ENCODE measurements around the gene ATF2.
"Not testable (repeated sequence)": the region's sequence is repeated elsewhere in the genome, so short reads cannot be mapped to it uniquely, and the experiment has no call there.

The ATF2 gene

GRCh38 chr2:175164235-175164634 lies 3.8 kb downstream of the ATF2 start:
- no peak for DNase-seq

- no peak for DNase-seq
Observed at GRCh38 chr2:175158894-175159293, 9.1 kb downstream of the ATF2 start.

GRCh38 chr2:175156534-175156933 lies 11.5 kb downstream of the ATF2 start:
- DNase-seq, result no peak

- no peak for DNase-seq
Observed at GRCh38 chr2:175154661-175155082, 13.3 kb downstream of the ATF2 start.

- DNase-seq, result no peak
Observed at GRCh38 chr2:175152242-175152641, 15.8 kb downstream of the ATF2 start.

- no peak for DNase-seq
Observed at GRCh38 chr2:175151791-175152190, 16.2 kb downstream of the ATF2 start.

GRCh38 chr2:175147186-175147585 lies 20.8 kb downstream of the ATF2 start:
- no peak for DNase-seq

- DNase-seq, result no peak
Observed at GRCh38 chr2:175143678-175144077, 24.3 kb downstream of the ATF2 start.

- no peak for DNase-seq
Observed at GRCh38 chr2:175143191-175143590, 24.8 kb downstream of the ATF2 start.

- DNase-seq, result no peak
Observed at GRCh38 chr2:175140332-175140731, 27.7 kb downstream of the ATF2 start.

GRCh38 chr2:175137793-175138192 lies 30.2 kb downstream of the ATF2 start:
- DNase-seq, result no peak

- no peak for DNase-seq
Observed at GRCh38 chr2:175136334-175137215, 31.4 kb downstream of the ATF2 start.

- no peak for DNase-seq
Observed at GRCh38 chr2:175135862-175136261, 32.1 kb downstream of the ATF2 start.

GRCh38 chr2:175135177-175135576 lies 32.8 kb downstream of the ATF2 start:
- DNase-seq, result no peak

- DNase-seq, result no peak
Observed at GRCh38 chr2:175131252-175131651, 36.8 kb downstream of the ATF2 start.

- no peak for DNase-seq
Observed at GRCh38 chr2:175126661-175127060, 41.3 kb downstream of the ATF2 start.

GRCh38 chr2:175123254-175123653 lies 44.7 kb downstream of the ATF2 start:
- DNase-seq, result no peak

- no peak for DNase-seq
Observed at GRCh38 chr2:175111200-175111657, 56.8 kb downstream of the ATF2 start.

- DNase-seq, result not testable (repeated sequence)
Observed at GRCh38 chr2:175108091-175108490, 59.9 kb downstream of the ATF2 start.

GRCh38 chr2:175107146-175107545 lies 60.9 kb downstream of the ATF2 start:
- no peak for DNase-seq

GRCh38 chr2:175103191-175103590 lies 64.8 kb downstream of the ATF2 start:
- DNase-seq, result no peak

- no peak for DNase-seq
Observed at GRCh38 chr2:175101514-175101913, 66.5 kb downstream of the ATF2 start.

- DNase-seq, result no peak
Observed at GRCh38 chr2:175097297-175097696, 70.7 kb downstream of the ATF2 start.

- DNase-seq, result not testable (repeated sequence)
Observed at GRCh38 chr2:175084117-175084516, 83.9 kb downstream of the ATF2 start.

GRCh38 chr2:175080479-175080878 lies 87.5 kb downstream of the ATF2 start:
- no peak for DNase-seq

Measured in GDM1 (cell line).